Glutamatergic neuron (in vitro differentiated cells): ENCODE data around the gene PPFIBP2. TPM values are rescaled to one million over a fixed set of nuclear protein-coding genes. Genes with fewer than 3 reads are reported as not detected.

Experiments used
- DNase-seq: peaks from one replicate; pipeline ENCODE4 v3.0.0; 2022
- H3K27ac Mint-ChIP-seq: one replicate; pipeline ENCODE4 v1.8.0; 2020; ENCODE audit warnings: mild to moderate bottlenecking, mixed read lengths, inconsistent platforms; ENCODE audit not compliant: unreplicated experiment
- H3K27me3 Mint-ChIP-seq: one replicate; pipeline ENCODE4 v1.8.0; 2020; ENCODE audit warnings: mild to moderate bottlenecking, moderate library complexity, mixed read lengths, inconsistent platforms; ENCODE audit not compliant: unreplicated experiment
- H3K36me3 Mint-ChIP-seq: one replicate; pipeline ENCODE4 v1.8.0; 2020; ENCODE audit warnings: mild to moderate bottlenecking, mixed read lengths, inconsistent platforms; ENCODE audit not compliant: unreplicated experiment
- H3K4me1 Mint-ChIP-seq: one replicate; pipeline ENCODE4 v1.8.0; 2020; ENCODE audit warnings: mild to moderate bottlenecking, low read depth, mixed read lengths, inconsistent platforms; ENCODE audit not compliant: unreplicated experiment
- H3K4me3 Mint-ChIP-seq: one replicate; pipeline ENCODE4 v1.8.0; 2020; ENCODE audit warnings: mild to moderate bottlenecking, mixed read lengths, inconsistent platforms; ENCODE audit not compliant: unreplicated experiment
- H3K9me3 Mint-ChIP-seq: one replicate; pipeline ENCODE4 v1.8.0; 2020; ENCODE audit warnings: mild to moderate bottlenecking, moderate library complexity, mixed read lengths, inconsistent platforms; ENCODE audit not compliant: unreplicated experiment
- CTCF ChIP-seq: fragments of 200-600 bp; sonication (generic); IDR thresholded peaks from one replicate; pipeline ENCODE4 v1.5.0; 2021; ENCODE audit not compliant: partially characterized antibody, unreplicated experiment
- total RNA-seq: library from RNA; stranded (reverse); fragmentation: NEBNext Ultra II Directional; extraction: Animal tissue kit (Norgen Biotek cat#: 25700); gene quantifications from one replicate; pipeline ENCODE4 v1.2.1, GENCODE V29; 2021; ENCODE audit not compliant: unreplicated experiment

PPFIBP2 gene
- total RNA-seq, 1 donor from 2014 or later = 1.5 TPM

- H3K4me3 Mint-ChIP-seq = no peak overlapping the region
- H3K36me3 Mint-ChIP-seq = no peaks in the 10 kb centered on the region
Measured at GRCh38 chr11:7524462-7525235, 10.8 kb downstream of the PPFIBP2 start.

GRCh38 chr11:7525424-7525823 is 11.6 kb downstream of the PPFIBP2 start:
- H3K27ac Mint-ChIP-seq = no peak overlapping the region
- H3K9me3 Mint-ChIP-seq = no peaks in the 10 kb centered on the region
- H3K4me3 Mint-ChIP-seq = no peak overlapping the region
- peaks cover 3% of the 10 kb centered on the region for H3K27me3 Mint-ChIP-seq
- H3K36me3 Mint-ChIP-seq = no peaks in the 10 kb centered on the region
- no peak for TF ChIP-seq CTCF
- DNase-seq = no peak
- no peaks in the 10 kb centered on the region for H3K4me1 Mint-ChIP-seq

More at GRCh38 chr11:7524462-7525235, 10.8 kb downstream of the PPFIBP2 start:
- Mint-ChIP-seq H3K9me3 (no peaks in the 10 kb centered on the region), H3K27ac (no peak overlapping the region), H3K4me1 (no peaks in the 10 kb centered on the region), H3K27me3 (peaks cover 3% of the 10 kb centered on the region)
- no peak for DNase-seq
- no peak for TF ChIP-seq CTCF

GRCh38 chr11:7527029-7527428 is 13.2 kb downstream of the PPFIBP2 start:
- no peak for DNase-seq
- Mint-ChIP-seq H3K4me1 (no peaks in the 10 kb centered on the region), H3K27ac (no peak overlapping the region), H3K36me3 (no peaks in the 10 kb centered on the region), H3K27me3 (peaks cover 3% of the 10 kb centered on the region), H3K9me3 (no peaks in the 10 kb centered on the region), H3K4me3 (no peak overlapping the region)
- TF ChIP-seq CTCF = no peak

- Mint-ChIP-seq H3K9me3 (no peaks in the 10 kb centered on the region), H3K4me1 (no peaks in the 10 kb centered on the region), H3K27me3 (peaks cover 3% of the 10 kb centered on the region), H3K27ac (no peak overlapping the region), H3K4me3 (no peak overlapping the region), H3K36me3 (no peaks in the 10 kb centered on the region)
- no peak for TF ChIP-seq CTCF
- DNase-seq = no peak
Measured at GRCh38 chr11:7528514-7529049, 14.8 kb downstream of the PPFIBP2 start.

GRCh38 chr11:7530013-7530640 is 16.3 kb downstream of the PPFIBP2 start:
- no peaks in the 10 kb centered on the region for H3K9me3 Mint-ChIP-seq
- peaks cover 3% of the 10 kb centered on the region for H3K27me3 Mint-ChIP-seq
- H3K4me1 Mint-ChIP-seq = no peaks in the 10 kb centered on the region
- no peak for TF ChIP-seq CTCF
- no peak overlapping the region for H3K27ac Mint-ChIP-seq
- no peaks in the 10 kb centered on the region for H3K36me3 Mint-ChIP-seq
- no peak overlapping the region for H3K4me3 Mint-ChIP-seq
- DNase-seq = no peak
